CD4-positive, alpha-beta T cell treated with Interleukin-4 for 4 hours (primary cell): ENCODE measurements around the gene FAM20B.
"Not testable (repeated sequence)": the region's sequence is repeated elsewhere in the genome, so short reads cannot be mapped to it uniquely, and the experiment has no call there.

Source experiments
- DNase-seq: peaks from one replicate; pipeline ENCODE4 v3.0.0-alpha.2; 2020

The FAM20B gene, protein sequence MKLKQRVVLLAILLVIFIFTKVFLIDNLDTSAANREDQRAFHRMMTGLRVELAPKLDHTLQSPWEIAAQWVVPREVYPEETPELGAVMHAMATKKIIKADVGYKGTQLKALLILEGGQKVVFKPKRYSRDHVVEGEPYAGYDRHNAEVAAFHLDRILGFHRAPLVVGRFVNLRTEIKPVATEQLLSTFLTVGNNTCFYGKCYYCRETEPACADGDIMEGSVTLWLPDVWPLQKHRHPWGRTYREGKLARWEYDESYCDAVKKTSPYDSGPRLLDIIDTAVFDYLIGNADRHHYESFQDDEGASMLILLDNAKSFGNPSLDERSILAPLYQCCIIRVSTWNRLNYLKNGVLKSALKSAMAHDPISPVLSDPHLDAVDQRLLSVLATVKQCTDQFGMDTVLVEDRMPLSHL

DNA sequence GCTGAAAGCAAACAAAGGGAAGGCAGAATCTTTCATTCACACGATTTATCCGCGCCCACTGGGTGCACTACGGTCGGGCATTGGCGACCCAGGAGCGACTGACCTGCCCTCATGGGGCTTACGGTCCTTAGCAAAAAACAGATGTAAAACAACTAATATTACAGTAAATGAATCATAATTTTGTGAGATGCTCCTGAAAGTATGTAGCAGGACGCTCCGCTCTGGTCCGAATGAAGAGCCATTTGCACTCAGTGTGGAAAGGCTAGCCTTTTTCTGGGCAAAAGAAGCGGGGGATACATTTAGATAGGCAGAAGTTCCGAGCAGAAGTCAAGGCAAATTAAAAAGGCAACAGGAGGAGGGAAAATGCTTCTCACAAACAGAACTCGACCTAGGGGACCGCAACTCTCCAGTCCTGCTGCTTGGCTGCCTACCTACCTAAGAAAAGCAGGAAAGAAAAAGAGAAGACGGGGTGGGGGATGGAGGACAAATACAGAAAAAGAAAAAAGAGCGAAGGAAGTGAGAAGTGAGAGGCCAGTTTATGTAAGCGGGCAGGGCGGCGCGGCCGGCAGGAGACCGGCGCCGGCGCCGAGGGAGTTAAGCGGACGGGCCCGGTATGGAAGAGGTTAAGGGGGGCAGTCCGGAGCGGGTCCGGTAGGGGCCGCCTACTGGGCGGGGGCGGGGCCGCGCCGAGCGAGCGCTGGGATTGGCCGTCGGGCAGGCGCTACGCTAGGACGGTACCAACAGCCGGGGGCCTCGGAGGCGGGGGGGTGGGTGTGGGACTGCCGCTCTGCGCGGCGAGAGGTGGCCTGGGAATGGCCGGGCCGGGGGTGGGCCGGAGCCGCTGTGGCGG lies at the start of gene FAM20B:
Gene FAM20B (plus strand): TSS at position 770 of the 850 bp plus-strand sequence. CDS start 17,954 bp downstream, outside the sequence.
- DNase-seq = peak; percentile 93

DNA sequence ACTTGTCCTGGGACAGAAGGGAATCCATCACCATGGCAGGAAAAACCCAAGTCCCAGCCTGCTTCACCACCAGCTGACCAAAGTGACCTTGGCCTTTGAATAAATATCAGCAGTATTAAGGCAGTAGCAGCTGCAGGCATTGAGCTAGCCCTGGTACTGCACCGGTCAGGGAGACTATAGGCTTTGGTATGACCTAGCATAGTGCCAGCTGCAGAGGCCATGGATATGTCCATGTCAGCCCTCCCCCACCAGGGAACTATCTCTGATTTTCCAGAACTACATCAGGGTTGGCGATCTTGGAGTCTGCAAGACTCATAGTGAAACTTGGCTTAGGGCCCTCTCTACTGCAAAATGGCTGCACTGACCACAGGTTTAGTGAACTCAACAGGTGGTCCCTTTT lies 49.2 kb upstream of the FAM20B start:
- no peak for DNase-seq

DNA sequence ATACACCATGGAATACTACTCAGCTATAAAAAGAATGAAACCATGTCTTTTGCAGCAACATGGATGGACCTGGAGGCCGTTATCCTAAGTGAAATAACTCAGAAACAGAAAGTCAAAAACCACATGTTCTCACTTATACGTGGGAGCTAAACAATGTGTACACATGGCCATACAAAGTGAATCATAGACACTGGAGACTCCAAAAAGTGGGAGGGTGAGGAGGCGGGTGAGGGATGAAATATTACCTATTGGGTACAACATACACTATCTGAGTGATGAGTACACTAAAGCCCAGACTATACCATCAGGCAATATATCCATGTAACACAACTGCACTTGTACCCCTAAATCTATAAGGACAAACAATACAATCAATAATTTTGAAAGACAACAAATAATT lies 39.5 kb upstream of the FAM20B start:
- no peak for DNase-seq

DNA sequence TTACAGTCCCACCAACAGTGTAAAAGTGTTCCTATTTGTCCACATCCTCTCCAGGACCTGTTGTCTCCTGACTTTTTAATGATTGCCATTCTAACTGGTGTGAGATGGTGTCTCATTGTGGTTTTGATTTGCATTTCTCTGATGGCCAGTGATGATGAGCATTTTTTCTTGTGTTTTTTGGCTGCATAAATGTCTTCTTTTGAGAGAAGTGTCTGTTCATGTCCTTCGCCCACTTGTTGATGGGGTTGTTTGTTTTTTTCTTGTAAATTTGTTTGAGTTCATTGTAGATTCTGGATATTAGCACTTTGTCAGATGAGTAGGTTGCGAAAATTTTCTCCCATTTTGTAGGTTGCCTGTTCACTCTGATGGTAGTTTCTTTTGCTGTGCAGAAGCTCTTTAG lies 37.5 kb upstream of the FAM20B start:
- DNase-seq = not testable (repeated sequence)

DNA sequence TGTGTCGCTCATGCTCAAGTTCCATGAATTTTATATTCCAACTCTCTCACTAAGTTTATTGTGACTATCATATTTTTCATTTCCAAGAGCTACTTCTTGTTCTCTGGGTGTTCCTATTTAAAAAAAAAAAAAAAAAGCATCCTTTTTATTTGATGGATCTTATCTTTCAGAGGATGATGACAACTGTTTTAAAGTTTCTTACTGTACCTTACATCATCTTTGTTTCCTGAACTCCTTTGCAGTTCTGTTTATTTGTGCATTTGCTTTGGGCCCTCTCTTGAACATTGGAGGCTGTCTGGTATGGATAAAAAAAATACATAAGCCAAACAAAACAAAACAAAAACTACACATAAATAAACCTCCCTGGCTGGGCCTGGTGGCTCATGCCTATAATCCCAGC lies 32.1 kb upstream of the FAM20B start:
- no peak for DNase-seq

DNA sequence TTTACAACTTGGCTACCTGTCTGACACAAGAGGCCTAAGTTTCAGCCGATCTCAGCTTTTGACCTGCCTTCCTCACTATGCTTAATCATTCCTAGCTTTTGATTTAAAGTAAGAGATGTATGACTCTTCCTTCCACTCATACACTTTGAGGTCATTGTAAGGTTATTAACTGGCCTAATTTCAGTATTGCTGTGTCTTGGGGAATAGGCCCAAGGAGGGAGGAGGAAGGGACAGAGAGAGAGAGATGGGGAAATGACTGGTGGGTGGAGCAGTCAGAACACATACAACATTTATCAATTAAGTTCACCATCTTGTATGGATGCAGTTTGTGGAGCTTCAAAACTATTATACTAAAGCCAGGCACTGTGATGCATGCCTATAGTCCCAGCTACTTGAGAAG lies 28.3 kb upstream of the FAM20B start:
- DNase-seq = no peak

DNA sequence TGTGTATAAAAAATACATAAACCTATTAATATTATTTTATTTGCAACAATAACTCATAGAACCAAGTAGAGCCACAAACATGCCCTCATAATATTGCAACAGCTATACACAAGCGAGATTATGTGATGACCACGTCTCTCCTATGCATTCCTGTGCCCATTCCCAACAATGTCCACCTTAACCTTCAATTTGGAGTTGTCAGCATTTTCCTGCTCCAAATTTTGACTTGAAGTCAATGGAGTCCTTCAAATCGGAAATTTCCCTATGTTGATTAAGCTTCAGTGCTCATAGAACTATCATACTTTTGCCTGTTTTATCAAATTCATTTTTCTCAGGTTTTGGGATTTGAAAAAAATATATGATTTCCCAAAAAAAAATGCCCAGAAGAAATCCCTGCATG lies 27.4 kb upstream of the FAM20B start:
- no peak for DNase-seq

DNA sequence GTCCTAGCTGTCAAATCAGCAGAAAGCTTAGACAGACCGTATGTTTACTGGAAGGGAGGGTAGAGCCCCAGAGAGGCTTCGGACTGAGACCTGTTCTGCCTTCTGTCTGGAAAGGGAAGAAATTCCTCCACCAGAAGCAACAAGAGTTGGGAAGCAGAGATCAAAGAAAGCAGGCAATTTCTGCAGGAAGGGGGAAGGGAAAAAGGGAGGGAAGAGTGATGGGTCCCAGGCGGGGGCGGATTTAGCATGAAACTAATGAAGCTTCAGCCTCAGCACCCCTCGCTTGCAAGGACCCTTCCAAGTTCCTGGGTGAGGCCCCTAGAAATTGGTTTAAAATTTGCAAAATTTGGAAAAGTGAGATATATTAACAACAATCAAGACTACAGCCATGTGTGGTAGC lies 26.6 kb upstream of the FAM20B start:
- DNase-seq = no peak

DNA sequence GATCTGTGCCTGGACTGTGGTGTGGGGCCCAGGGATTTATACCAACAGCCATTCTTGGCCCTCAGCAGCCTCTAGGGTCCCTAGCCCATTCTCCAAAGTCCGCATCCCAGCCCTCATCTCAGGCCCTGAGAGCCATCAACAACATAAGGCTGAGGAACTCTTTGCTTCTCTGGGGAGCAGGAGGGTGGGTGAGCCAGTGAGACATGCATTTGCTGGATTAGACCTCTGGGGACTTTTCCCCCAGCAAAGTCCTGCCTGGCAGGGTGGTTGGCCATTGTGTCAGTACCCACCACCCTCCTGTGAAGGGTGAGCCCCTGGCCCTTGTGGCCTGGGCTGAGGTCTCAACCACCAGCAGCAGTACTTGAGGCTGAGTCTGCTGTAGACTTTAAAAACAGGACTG lies 24.2 kb upstream of the FAM20B start:
- DNase-seq = no peak

DNA sequence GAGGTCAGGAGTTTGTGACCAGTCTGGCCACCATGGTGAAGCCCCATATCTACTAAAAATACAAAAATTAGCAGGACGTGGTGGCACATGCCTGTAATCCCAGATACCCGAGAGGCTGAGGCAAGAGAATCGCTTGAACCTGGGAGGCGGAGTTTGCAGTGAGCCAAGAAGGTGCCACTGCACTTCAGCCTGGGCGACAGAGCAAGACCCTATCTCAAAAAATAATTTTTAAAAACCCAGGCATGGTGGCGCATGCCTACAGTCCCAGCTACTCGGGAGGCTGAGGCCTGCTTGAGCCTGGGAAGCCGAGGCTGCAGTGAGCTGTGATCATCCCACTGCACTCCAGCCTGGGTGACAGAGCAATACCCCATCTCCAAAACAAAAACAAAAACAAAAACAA lies 23.6 kb upstream of the FAM20B start:
- DNase-seq = not testable (repeated sequence)

DNA sequence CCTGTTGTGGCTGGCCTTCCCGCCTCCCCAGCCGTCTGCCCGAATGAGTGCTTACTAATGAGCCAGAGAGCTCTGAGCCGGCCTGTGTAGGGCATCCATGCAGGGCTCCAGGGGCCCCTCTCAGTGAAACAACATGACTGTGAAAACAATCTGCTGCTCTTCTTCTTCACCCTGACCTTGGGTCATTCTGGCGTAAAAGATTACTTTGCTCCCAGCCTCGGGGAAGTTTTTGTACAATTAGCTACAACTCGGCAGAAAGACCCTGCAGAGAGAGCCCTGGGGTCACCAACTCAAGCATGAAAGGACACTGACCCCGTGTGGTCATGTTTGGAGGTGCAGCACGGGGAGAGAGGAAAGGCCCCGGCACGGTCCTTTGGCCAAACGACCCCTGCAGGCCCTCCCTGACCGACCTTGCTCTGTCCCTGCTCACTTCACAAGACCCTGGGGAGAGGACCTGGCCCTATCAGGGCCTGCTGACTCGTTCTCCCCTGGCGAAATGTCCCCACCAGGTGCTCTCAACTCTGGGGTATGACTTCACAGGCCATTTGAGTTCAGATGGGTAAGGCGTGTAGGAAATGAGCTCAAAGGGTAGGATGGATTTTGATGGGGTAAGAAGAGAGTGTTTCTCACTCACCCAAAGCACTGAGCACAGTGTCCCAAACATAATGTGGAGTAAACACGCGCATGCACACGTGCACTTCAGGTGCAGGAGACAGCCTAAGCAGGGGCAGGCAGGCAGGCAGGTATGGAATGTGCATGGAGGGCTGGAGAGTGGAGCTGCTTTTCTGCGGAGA lies 22.9 kb upstream of the FAM20B start:
- DNase-seq = peak; percentile 58

DNA sequence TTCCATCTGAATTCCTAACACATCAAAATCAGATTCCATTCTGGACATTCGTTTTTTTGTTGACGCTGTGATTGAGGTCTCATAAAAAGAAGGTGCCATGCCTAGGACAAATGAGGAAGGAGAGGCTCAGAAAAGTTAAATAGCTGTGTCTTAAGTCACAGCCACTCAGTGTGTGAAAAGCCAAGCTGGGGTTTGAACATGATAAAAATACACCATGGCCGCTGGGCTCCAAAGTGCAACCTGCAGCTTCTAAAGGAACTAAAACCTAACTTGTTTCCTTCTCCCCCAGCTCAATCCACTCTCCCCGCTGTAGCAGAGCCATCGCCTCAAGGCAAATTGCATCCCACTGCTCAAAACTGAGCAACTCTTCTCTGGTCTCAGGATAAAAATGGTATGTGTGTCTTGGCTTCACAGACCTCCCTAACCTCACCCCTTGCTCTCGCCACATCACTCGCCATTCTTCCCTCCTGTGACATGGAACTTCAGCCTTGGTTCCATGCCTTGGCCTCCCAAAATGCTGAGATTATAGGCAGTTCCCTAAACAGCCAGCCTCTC lies 22.1 kb upstream of the FAM20B start:
- no peak for DNase-seq

DNA sequence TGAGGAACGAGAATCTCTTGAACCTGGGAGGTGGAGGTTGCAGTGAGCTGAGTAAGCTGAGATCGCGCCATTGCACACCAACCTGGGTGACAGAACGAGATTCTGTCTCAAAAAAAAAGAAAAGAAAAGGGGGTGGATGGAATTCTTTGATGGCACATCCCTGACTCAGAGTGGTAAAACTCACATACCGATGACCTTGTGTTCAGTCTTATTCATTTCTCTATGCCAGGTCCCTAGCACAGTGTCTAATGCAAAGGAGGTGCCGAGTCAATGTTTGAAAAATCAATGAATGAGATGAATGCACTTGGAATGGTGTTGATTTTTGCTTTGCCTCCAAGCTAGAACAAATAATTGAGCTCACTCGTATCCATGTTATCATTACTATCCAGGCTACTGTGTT lies 18.5 kb upstream of the FAM20B start:
- DNase-seq = no peak

DNA sequence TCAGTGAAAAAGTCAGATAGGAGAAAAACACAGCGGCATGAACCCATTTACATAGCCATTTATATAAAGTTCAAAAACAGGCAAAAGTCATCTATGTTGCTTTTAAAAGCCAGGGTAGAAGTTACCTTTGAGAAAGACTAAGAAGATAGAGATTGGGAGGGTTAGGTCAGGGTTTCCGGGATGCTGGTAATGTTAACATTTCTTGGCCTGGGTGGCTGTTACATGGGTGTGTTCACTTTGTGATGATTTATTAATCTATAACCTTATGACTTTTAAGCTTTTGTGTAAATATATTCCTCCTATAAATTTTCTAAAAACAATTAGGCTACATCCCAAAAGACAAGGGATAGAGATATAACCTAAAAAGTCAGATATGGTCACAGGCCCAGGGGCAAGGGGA lies 15.0 kb upstream of the FAM20B start:
- no peak for DNase-seq

DNA sequence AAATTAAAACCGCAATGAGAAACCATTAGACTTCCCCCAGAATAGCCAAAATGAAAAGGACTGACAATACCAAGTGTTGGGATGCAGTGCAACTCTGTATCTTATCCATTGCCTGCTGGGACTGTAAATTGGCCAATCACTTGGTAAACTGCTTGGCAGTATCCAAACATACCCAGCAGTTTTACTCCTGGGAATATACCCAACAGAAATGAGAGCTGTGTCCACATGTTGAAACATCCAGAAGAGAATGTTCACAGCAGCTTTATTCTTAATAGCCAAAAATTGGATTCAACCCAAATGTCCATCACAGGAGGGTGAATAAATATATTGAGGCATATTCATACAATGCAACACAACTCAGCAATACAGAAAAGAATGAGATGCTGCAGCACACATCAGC lies 13.7 kb upstream of the FAM20B start:
- no peak for DNase-seq

DNA sequence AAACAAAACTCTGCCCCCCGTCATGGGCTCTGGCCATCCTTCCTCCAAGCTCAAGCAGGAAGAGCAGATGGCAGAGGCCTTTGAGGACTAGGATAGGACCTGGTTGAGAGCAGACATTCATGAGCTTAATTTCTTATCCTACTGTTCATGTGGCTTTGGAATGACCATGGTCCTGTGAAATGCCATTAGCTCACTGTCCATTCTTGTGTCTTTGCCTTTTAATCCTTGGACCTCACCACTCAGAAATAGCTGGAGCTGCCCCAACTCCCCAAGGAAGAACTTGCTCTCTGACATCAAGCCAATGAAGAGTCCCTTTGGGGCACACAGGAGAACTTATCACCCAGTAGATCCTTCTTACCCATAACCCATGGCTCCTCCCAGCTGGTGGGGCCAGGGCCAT lies 11.6 kb upstream of the FAM20B start:
- no peak for DNase-seq

DNA sequence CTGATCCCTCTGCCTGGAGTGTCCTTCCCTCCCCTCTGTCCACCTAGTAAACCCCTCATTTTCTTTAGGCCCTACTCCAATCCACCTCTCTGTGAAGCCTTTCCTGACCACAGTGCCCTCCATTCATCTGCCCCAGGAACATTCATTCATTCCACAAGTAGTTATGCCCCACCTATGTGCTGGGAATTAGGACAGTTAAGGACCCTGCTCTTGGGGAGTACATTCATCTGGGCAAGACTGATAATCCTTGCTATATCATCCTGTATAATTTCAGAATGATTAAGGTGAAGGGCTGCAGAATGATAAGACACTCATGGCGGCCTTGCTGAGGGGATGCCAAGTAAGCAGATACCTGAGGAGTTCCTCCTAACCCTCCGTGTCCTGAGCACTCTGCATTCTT lies 10.3 kb upstream of the FAM20B start:
- no peak for DNase-seq

DNA sequence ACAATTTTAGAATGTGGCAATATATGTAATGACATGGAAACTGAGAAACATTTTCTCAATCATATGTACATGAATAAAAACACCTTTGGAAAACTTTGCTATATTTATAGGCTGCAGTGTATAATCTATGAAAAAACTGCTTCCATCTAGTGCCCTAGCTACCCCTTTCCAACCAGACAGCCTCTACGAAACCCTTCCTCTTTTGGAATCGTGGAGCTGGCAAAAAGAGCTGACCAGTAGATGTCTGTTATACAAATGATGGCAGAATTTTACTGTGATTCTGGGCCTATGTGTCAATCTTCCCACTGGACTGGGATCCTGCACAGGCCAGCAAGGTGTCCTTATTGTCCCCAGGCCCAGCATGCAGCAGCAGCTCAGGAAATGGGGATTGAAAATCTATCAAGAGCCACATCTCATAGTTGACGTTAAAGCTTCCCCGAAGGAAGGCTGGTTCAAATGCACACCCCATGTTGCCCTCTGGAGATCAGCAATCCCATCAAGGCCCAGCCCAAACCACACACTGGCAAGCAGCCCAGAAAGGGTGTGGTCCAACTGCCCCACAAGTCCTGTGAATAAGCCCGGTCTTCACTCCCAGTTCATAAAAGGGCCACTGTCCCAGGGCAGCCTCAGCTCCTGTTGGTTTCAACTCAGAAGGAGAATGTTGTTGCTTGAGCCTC lies 8.8 kb upstream of the FAM20B start:
- no peak for DNase-seq

DNA sequence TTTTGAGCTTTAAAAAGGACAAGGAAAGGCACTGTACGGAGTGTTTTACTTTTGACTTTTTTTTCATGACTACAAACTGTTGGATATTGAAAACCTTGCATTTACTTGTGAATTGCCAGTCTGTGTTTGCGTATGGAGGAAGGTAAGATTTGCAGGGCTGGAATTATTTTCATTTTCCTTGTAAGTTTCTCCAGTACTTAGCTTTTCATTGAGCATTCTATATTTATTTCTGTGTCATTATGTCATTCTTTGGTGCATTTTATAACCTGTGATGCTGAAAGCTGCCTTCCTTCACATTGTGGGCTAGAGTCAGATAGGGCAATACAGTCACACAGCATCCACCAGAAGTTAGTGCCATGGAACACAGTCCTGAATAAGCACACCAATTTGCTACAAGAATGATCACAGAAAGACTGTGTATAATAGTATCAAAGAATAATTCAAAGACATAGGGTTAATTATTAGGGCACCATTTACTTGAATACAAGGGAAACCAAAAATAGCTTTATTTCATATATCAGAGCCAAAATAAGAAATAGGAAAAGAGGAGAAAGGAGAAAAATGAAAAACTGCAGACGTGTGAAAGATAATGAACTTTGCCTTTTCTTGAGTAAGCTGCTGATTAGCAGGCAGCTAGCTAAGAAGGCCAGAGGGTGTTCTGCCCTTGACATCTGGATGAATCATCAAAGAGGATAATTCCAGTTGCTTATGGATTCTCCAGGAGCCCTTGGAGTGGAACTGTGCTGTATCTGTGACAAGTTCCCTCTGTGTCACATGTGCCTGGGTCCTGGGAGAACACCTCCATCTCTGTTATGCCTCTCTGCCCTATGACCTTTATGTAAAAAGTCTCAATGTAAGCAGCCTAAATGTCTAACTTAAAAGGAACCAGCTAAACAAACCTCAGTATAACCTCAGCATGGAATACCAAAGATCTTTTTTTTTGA lies 8.0 kb upstream of the FAM20B start:
- no peak for DNase-seq

DNA sequence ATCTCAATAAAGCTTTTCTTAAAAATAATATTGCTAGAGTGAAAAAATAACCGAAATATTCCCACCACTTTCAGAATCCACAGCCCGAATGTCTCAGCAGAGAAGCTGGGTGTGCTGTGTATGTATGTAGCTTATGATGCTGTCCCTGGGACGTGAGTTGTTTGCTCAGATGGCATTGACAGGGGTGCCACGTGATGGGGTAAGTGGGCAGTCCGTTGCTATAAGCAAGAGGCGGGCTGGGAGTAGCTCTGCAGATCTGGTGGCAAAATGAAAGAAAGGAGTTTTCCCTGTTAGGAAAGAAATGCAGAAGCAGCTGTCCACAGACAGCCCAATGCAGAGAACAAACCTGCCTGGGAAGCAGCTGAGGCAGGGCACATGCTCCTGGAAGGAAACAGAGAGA lies 3.8 kb upstream of the FAM20B start:
- DNase-seq = no peak

DNA sequence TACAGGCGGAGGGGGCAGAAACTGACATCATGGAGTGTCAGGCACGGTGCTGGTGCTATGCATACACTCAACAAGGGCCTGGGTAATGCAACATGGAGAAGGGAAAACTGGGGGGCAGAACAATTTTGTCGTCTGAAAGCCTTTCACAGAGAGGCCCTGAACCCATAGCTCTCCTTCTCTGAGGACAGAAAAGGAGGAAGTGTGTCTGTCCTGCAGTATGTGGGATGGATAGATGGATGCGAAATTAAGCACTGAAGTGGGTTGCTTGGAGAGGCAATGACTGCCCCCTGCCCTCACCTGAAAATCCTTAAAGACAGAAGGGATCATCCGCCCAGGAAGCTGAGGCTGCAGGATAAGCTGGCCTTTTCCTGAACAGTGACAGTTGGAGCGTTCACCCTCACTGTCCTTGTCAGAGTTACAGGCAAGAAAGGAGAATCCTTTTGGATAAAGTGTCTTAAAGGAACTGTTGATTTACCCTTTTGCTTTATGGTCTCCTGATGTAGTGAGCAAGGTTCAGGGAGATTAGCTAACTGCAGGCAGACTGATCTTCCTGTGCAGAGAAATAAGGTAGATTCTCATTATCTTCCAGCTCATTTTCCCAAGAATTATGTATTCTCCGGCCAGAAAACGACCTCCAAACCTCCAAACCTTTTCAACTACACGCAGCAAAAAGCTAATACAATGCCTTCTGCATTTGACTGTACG lies 1.6 kb upstream of the FAM20B start:
- DNase-seq = no peak
